Fibroblast of villous mesenchyme (primary cell): ENCODE measurements around the gene RPL32. TPM values are rescaled to one million over a fixed set of nuclear protein-coding genes. Genes with fewer than 3 reads are reported as not detected.
"Not testable (repeated sequence)": the region's sequence is repeated elsewhere in the genome, so short reads cannot be mapped to it uniquely, and the experiment has no call there.

Experiments
- DNase-seq: peaks from one replicate; pipeline ENCODE4 v3.0.0-alpha.2; 2010; ENCODE audit warnings: low read depth
- H3K4me3 ChIP-seq: 2 replicates; pipeline ENCODE4 v1.5.1; 2011; ENCODE audit warnings: low read depth, mild to moderate bottlenecking, low read length
- CTCF ChIP-seq: IDR thresholded peaks from 2 replicates; pipeline ENCODE4 v1.5.1; 2012; ENCODE audit warnings: low read depth, mild to moderate bottlenecking, low read length; ENCODE audit not compliant: insufficient read depth
- total RNA-seq: library from RNA; depleted of rRNA; stranded (reverse); fragments of >200 nt; gene quantifications from 2 replicates; pipeline ENCODE4 v1.2.3, GENCODE V29; 2012

The RPL32 gene
- total RNA-seq, 1 donor, result 739 TPM

GRCh38 chr3:12845811-12846210 is 4.4 kb upstream of the RPL32 start:
- TF ChIP-seq CTCF, result no peak
- no peak overlapping the region for H3K4me3 ChIP-seq
- no peak for DNase-seq

- no peak overlapping the region for H3K4me3 ChIP-seq
- TF ChIP-seq CTCF, result no peak
- DNase-seq, result no peak
These were observed 1.1 kb upstream of the RPL32 start for GRCh38 chr3:12842469-12842868.

GRCh38 chr3:12841970-12842328 is 584 bp upstream of the RPL32 start:
- DNase-seq, result no peak
- H3K4me3 ChIP-seq, result peak overlapping the region; percentile 29
- TF ChIP-seq CTCF, result no peak

GRCh38 chr3:12840591-12841148 is 695 bp downstream of the RPL32 start:
- DNase-seq, result peak; percentile 42
- no peak for TF ChIP-seq CTCF
- H3K4me3 ChIP-seq, result peak overlapping the region; percentile 89

DNA sequence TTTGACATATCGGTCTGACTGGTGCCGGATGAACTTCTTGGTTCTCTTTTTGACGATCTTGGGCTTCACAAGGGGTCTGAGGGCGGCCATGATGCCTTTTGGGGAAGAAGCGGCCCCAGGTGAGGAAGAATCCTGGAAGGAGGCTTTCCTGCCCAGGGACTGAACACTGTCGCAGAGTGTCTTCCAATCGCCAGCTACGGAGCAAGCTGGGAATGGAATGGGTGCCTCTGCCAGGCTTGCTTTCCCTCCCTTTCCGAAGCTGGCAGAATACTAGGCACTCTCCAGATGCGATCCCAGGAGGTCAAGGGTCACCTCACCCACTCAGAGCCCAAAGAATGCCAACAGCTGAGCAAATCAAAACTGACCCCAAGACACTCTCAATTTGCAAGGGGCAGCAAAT is 1.2 kb downstream of the RPL32 start:
- H3K4me3 ChIP-seq, result peak overlapping the region; percentile 89
- DNase-seq, result not testable (repeated sequence)

GRCh38 chr3:12839156-12839946 is 2.0 kb downstream of the RPL32 start:
- no peak for DNase-seq
- H3K4me3 ChIP-seq, result peak overlapping the region; percentile 89
- no peak for TF ChIP-seq CTCF

- no peak for DNase-seq
- TF ChIP-seq CTCF, result no peak
- no peak overlapping the region for H3K4me3 ChIP-seq
These were observed 3.0 kb downstream of the RPL32 start for GRCh38 chr3:12838179-12838965.
